GM23338 (cell line): ENCODE measurements around the gene MLPH. TPM values are rescaled to one million over a fixed set of nuclear protein-coding genes. Genes with fewer than 3 reads are reported as not detected.

Experiments used
- ATAC-seq: fragments of 200-7000 bp; cut with Tn5 transposase; 3 replicates; pipeline ENCODE4 v1.9.1; 2020
- DNase-seq: peaks from one replicate; pipeline ENCODE4 v3.0.0-alpha.2; 2015; ENCODE audit warnings: low spot score
- H2AFZ ChIP-seq: fragments of 200-600 bp; sonication (generic); 2 replicates; pipeline ENCODE4 v1.8.0; 2016; ENCODE audit warnings: antibody characterized with exemption, mild to moderate bottlenecking, moderate library complexity
- H3F3A ChIP-seq: fragments of 200-600 bp; sonication (generic); replicated peaks from 2 replicates; pipeline ENCODE4 v1.8.0; 2017; ENCODE audit warnings: antibody characterized with exemption, mixed run types, low read depth
- H3K27ac ChIP-seq: fragments of 200-600 bp; sonication (generic); 2 replicates; pipeline ENCODE4 v1.6.1; 2016; ENCODE audit warnings: low read depth
- H3K27me3 ChIP-seq: fragments of 200-600 bp; sonication (generic); 2 replicates; pipeline ENCODE4 v1.8.0; 2016; ENCODE audit warnings: mild to moderate bottlenecking, mixed run types, moderate library complexity; ENCODE audit not compliant: insufficient read depth
- H3K36me3 ChIP-seq: fragments of 200-600 bp; sonication (generic); 2 replicates; pipeline ENCODE4 v1.8.0; 2016; ENCODE audit warnings: mild to moderate bottlenecking; ENCODE audit not compliant: insufficient read depth
- H3K4me1 ChIP-seq: fragments of 200-600 bp; sonication (generic); 2 replicates; pipeline ENCODE4 v1.8.0; 2016; ENCODE audit warnings: mild to moderate bottlenecking, moderate library complexity; ENCODE audit not compliant: insufficient read depth
- H3K4me2 ChIP-seq: fragments of 200-600 bp; sonication (generic); 2 replicates; pipeline ENCODE4 v1.7.1; 2017; ENCODE audit warnings: mixed run types
- H3K4me3 ChIP-seq: fragments of 200-600 bp; sonication (generic); 2 replicates; pipeline ENCODE4 v1.6.1; 2016; ENCODE audit warnings: mixed run types
- H3K79me2 ChIP-seq: fragments of 200-600 bp; sonication (generic); replicated peaks from 2 replicates; pipeline ENCODE4 v1.8.0; 2017; ENCODE audit warnings: mild to moderate bottlenecking; ENCODE audit not compliant: insufficient read depth
- H3K9me2 ChIP-seq: fragments of 200-600 bp; sonication (generic); 2 replicates; pipeline ENCODE4 v1.8.0; 2017; ENCODE audit not compliant: insufficient read depth
- H4K20me1 ChIP-seq: fragments of 200-600 bp; sonication (generic); replicated peaks from 2 replicates; pipeline ENCODE4 v1.8.0; 2017; ENCODE audit warnings: mild to moderate bottlenecking; ENCODE audit not compliant: insufficient read depth
- H3K27ac Mint-ChIP-seq: 2 replicates; pipeline ENCODE4 v1.8.0; 2020; ENCODE audit warnings: inconsistent platforms, mild to moderate bottlenecking, moderate library complexity, mixed read lengths
- H3K27me3 Mint-ChIP-seq: 3 replicates; pipeline ENCODE4 v1.8.0; 2022; ENCODE audit warnings: low read depth, mild to moderate bottlenecking, moderate library complexity, mixed read lengths, inconsistent platforms; ENCODE audit not compliant: insufficient read depth, poor library complexity
- H3K36me3 Mint-ChIP-seq: 3 replicates; pipeline ENCODE4 v1.8.0; 2021; ENCODE audit warnings: low read depth, mild to moderate bottlenecking, inconsistent platforms, moderate library complexity, mixed read lengths
- H3K4me1 Mint-ChIP-seq: 3 replicates; pipeline ENCODE4 v1.8.0; 2020; ENCODE audit warnings: mild to moderate bottlenecking, inconsistent platforms, mixed read lengths
- H3K4me3 Mint-ChIP-seq: 3 replicates; pipeline ENCODE4 v1.8.0; 2021; ENCODE audit warnings: moderate library complexity, mild to moderate bottlenecking, inconsistent platforms, mixed read lengths
- H3K9me3 Mint-ChIP-seq: 3 replicates; pipeline ENCODE4 v1.8.0; 2020; ENCODE audit warnings: moderate library complexity, mild to moderate bottlenecking, inconsistent platforms, mixed read lengths
- CREB1 ChIP-seq: fragments of 250-450 bp; sonication (Bioruptor Pico); IDR thresholded peaks from 2 replicates; pipeline ENCODE4 v1.5.0; 2020; ENCODE audit warnings: low read depth, mild to moderate bottlenecking, moderate library complexity
- CTCF ChIP-seq, 2 experiments: fragments of 200-600 bp in 1 of 2; sonication (generic) in 1 of 2; conservative IDR thresholded peaks; 2 replicates each; pipeline versions ENCODE4 v1.5.1 to v1.6.1; 2016 to 2017; ENCODE audit warnings: antibody characterized with exemption in 2 of 2, low read depth in 2 of 2, mild to moderate bottlenecking in 2 of 2, moderate library complexity in 1 of 2
- ETS1 ChIP-seq: IDR thresholded peaks from 2 replicates; pipeline ENCODE4 v1.6.1; 2016; ENCODE audit warnings: antibody characterized with exemption
- EZH2 ChIP-seq: fragments of 200-600 bp; sonication (generic); IDR thresholded peaks from one replicate; pipeline ENCODE4 v1.8.0; 2017; ENCODE audit warnings: antibody characterized with exemption, mild to moderate bottlenecking, low read depth; ENCODE audit not compliant: unreplicated experiment
- EZH2phosphoT487 ChIP-seq: fragments of 200-600 bp; sonication (generic); IDR thresholded peaks from one replicate; pipeline ENCODE4 v1.8.1; 2018; ENCODE audit warnings: antibody characterized with exemption; ENCODE audit not compliant: unreplicated experiment
- JUNB ChIP-seq: IDR thresholded peaks from one replicate; pipeline ENCODE4 v1.6.1; 2016; ENCODE audit warnings: antibody characterized with exemption; ENCODE audit not compliant: unreplicated experiment
- NANOG ChIP-seq: IDR thresholded peaks from 2 replicates; pipeline ENCODE4 v1.6.1; 2016; ENCODE audit warnings: antibody characterized with exemption, borderline replicate concordance
- POLR2AphosphoS5 ChIP-seq: IDR thresholded peaks from 2 replicates; pipeline ENCODE4 v1.6.1; 2016; ENCODE audit warnings: antibody characterized with exemption, low read depth
- REST ChIP-seq: IDR thresholded peaks from one replicate; pipeline ENCODE4 v1.6.1; 2018; ENCODE audit warnings: antibody characterized with exemption; ENCODE audit not compliant: unreplicated experiment
- STAT1 ChIP-seq: IDR thresholded peaks from one replicate; pipeline ENCODE4 v1.6.1; 2016; ENCODE audit warnings: antibody characterized with exemption; ENCODE audit not compliant: unreplicated experiment
- ZNF114 ChIP-seq: fragments of 250-450 bp; sonication (Bioruptor Pico); IDR thresholded peaks from 2 replicates; pipeline ENCODE4 v1.5.0; 2020; ENCODE audit warnings: mild to moderate bottlenecking, moderate library complexity
- ZNF331 ChIP-seq: fragments of 250-450 bp; sonication (Bioruptor Pico); IDR thresholded peaks from 2 replicates; pipeline ENCODE4 v1.5.0; 2020; ENCODE audit warnings: low read depth, mild to moderate bottlenecking, moderate library complexity
- polyA plus RNA-seq: library from polyadenylated mRNA; unstranded; fragments of >200 nt; fragmentation: Nextera tagmentation; extraction: Ambion mirVana; gene quantifications from 2 replicates; pipeline ENCODE4 v1.2.1, GENCODE V29; 2016
- total RNA-seq: library from RNA; depleted of rRNA; stranded (reverse); fragments of >200 nt; shearing (Covaris generic); gene quantifications from 2 replicates; pipeline ENCODE4 v1.2.3, GENCODE V29; 2014

The MLPH gene
- total and polyA plus RNA-seq, 2 experiments from 2014 or later, result 13.6 to 16.5 TPM

GRCh38 chr2:237517163-237517562 is 30.1 kb downstream of the MLPH start (continued):
- TF ChIP-seq ETS1 (no peak), JUNB (no peak), STAT1 (no peak), POLR2AphosphoS5 (no peak), CTCF (conservative IDR thresholded peaks at IDR 0.05; ENCODE audit: low read depth in 2 of 2) (no peak), ZNF331 (CRISPR knock-in tag) (no peak), REST (no peak), NANOG (no peak), EZH2 (no peak)

GRCh38 chr2:237517990-237518389 is 30.9 kb downstream of the MLPH start:
- ATAC-seq, result no peak
- TF ChIP-seq ZNF331 (CRISPR knock-in tag), result no peak
- TF ChIP-seq CREB1 (CRISPR knock-in tag), result no peak
- TF ChIP-seq ZNF114, result no peak
- no peak for TF ChIP-seq CTCF (conservative IDR thresholded peaks at IDR 0.05; ENCODE audit: low read depth in 2 of 2)
- no peak for TF ChIP-seq NANOG
- TF ChIP-seq ETS1, result no peak
- TF ChIP-seq STAT1, result no peak
- no peak for TF ChIP-seq EZH2phosphoT487
- TF ChIP-seq JUNB, result no peak
- TF ChIP-seq REST, result no peak

More at GRCh38 chr2:237517990-237518389, 30.9 kb downstream of the MLPH start:
- Mint-ChIP-seq H3K36me3 (no peaks in the 10 kb centered on the region; the same call in 2 of the 3 replicates), H3K4me3 (no peak overlapping the region), H3K27me3 (peaks cover 4% of the 10 kb centered on the region), H3K27ac (no peak overlapping the region), H3K4me1 (peaks cover 3% of the 10 kb centered on the region), H3K9me3 (no peaks in the 10 kb centered on the region)
- Histone ChIP-seq H2AFZ (no peak overlapping the region), H4K20me1 (no peaks in the 10 kb centered on the region), H3K4me2 (no peak overlapping the region), H3K27ac (no peak overlapping the region), H3K9me2 (0 out of 2 replicates have a peak, but pooled peaks cover 7% of the 10 kb centered on the region), H3K79me2 (no peaks in the 10 kb centered on the region), H3K4me3 (no peak overlapping the region), H3K36me3 (no peaks in the 10 kb centered on the region), H3K27me3 (no peaks in the 10 kb centered on the region), H3K4me1 (peaks cover 3% of the 10 kb centered on the region; the same call in 1 of the 2 replicates), H3F3A (no peaks in the 10 kb centered on the region)
- DNase-seq, result no peak
